Upper lobe of left lung (tissue), 4 donors: ENCODE results near the gene SPNS1.

Experiments
- POLR2AphosphoS5 ChIP-seq, 2 donors: sonication (generic); formaldehyde crosslinking; IDR thresholded peaks; one replicate each; pipeline ENCODE4 v1.5.1; 2017; ENCODE audit warnings: antibody characterized with exemption in 2 of 2
- TF ChIP-seq, protein P1 (sequence below), 6 experiments: fragments of 450-650 bp in 4 of 6; fragments of 200-600 bp in 2 of 6; sonication (generic) in 2 of 6; IDR thresholded peaks; one replicate each; pipeline ENCODE4 v1.5.1; 2016 to 2019; ENCODE audit warnings: antibody characterized with exemption in 6 of 6

DNA sequence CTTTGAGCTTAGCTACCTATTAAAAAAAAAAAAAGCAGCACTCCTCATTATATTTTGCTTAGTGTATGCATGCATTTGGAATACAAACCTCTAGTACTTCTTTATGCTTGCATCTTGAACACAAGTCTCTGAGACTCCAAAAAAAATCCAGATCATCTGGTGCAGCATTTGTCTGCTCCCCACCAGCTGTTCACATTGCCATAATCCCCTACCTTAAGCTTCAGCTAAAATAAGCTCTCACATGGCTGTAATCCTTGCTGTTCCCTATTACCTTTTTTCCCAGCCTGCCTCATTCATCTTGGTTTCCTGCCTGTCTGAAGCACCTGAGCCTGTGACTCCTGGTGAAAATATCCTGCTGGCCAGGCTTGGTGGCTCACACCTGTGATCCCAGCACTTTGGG is 31.3 kb upstream of the SPNS1 start:
- TF ChIP-seq, protein P1, sequence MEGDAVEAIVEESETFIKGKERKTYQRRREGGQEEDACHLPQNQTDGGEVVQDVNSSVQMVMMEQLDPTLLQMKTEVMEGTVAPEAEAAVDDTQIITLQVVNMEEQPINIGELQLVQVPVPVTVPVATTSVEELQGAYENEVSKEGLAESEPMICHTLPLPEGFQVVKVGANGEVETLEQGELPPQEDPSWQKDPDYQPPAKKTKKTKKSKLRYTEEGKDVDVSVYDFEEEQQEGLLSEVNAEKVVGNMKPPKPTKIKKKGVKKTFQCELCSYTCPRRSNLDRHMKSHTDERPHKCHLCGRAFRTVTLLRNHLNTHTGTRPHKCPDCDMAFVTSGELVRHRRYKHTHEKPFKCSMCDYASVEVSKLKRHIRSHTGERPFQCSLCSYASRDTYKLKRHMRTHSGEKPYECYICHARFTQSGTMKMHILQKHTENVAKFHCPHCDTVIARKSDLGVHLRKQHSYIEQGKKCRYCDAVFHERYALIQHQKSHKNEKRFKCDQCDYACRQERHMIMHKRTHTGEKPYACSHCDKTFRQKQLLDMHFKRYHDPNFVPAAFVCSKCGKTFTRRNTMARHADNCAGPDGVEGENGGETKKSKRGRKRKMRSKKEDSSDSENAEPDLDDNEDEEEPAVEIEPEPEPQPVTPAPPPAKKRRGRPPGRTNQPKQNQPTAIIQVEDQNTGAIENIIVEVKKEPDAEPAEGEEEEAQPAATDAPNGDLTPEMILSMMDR (IDR thresholded peaks at IDR 0.05) = no peak
- TF ChIP-seq POLR2AphosphoS5 (IDR thresholded peaks at IDR 0.05) = no peak
